ENCODE results near the gene SLC8A2.

SLC8A2 gene

GRCh38 chr19:47483800-47484690, 12.4 kb upstream of the SLC8A2 start, which contains the start of gene KPTN:
TSS of gene KPTN (minus strand) at chr19:47484219. CDS start at chr19:47484160, 59 bp downstream.
- Histone ChIP-seq H3K27ac (ENCODE audit: low read depth, low read length) (peak within 1 kb of the TSS; percentile 45), H3K79me1 (ENCODE audit: low read length) (peaks cover 7% of the 10 kb centered on the region), H3K27me3 (ENCODE audit: insufficient read depth, low read length) (no peaks in the 10 kb centered on the region), H3K4me3 (ENCODE audit: low read depth, low read length) (peak within 1 kb of the TSS; percentile 92), H2BK12ac (ENCODE audit: low read length) (no peak within 1 kb of the TSS), H3K9ac (ENCODE audit: low read length) (peak within 1 kb of the TSS; percentile 96), H3K36me3 (ENCODE audit: control insufficient read depth in 1 of 2, insufficient read depth in 2 of 2, low read length in 2 of 2) (peaks cover 21 to 22% of the 10 kb centered on the region in 2 experiments), H2BK120ac (ENCODE audit: insufficient read depth, low read length, poor library complexity) (peak within 1 kb of the TSS; percentile 83), H4K12ac (ENCODE audit: low read depth, low read length) (peak within 1 kb of the TSS; percentile 78), H3K79me2 (ENCODE audit: control insufficient read depth, insufficient read depth, low read length, poor library complexity) (peaks cover 2% of the 10 kb centered on the region), H3K23ac (ENCODE audit: low read length) (no peak within 1 kb of the TSS), H3K4ac (ENCODE audit: low read depth, low read length) (peak within 1 kb of the TSS; percentile 65), H4K8ac (ENCODE audit: low read depth, low read length) (peak within 1 kb of the TSS; percentile 90), H4K91ac (ENCODE audit: low read depth, low read length) (peak within 1 kb of the TSS; percentile 80), H2BK5ac (ENCODE audit: low read depth, low read length, poor library complexity) (peak within 1 kb of the TSS; percentile 73), H3K4me2 (ENCODE audit: low read length) (peak within 1 kb of the TSS; percentile 92), H3K14ac (ENCODE audit: low read length) (peak within 1 kb of the TSS; percentile 91), H3K4me1 (ENCODE audit: control insufficient read depth in 1 of 2, insufficient read depth in 2 of 2, low read length in 2 of 2) (peaks cover 0 to 5% of the 10 kb centered on the region in 2 experiments), H2AK5ac (ENCODE audit: low read length) (no peak within 1 kb of the TSS), H2AFZ (ENCODE audit: insufficient read depth, low read length, poor library complexity) (peak within 1 kb of the TSS; percentile 90), H3K9me3 (ENCODE audit: insufficient read depth, low read depth, low read length) (no peaks in the 10 kb centered on the region), H3K18ac (ENCODE audit: low read length) (peak within 1 kb of the TSS; percentile 53)
- DNase-seq = peak; percentile 88 to 92
- WGBS (ENCODE audit: extremely low coverage, insufficient coverage, insufficient read length) = no CpG with 5 or more reads among the region's 57 CpGs

- H2BK12ac ChIP-seq (ENCODE audit: low read length) = no peak overlapping the region
- H3K27ac ChIP-seq (ENCODE audit: low read depth, low read length) = no peak overlapping the region
- no peaks in the 10 kb centered on the region for H3K9me3 ChIP-seq (ENCODE audit: insufficient read depth, low read depth, low read length)
- no peak overlapping the region for H3K14ac ChIP-seq (ENCODE audit: low read length)
- peaks cover 17% of the 10 kb centered on the region in 2 experiments for H3K36me3 ChIP-seq (ENCODE audit: control insufficient read depth in 1 of 2, insufficient read depth in 2 of 2, low read length in 2 of 2)
- peak overlapping the region; percentile 37 for H4K12ac ChIP-seq (ENCODE audit: low read depth, low read length)
- H3K9ac ChIP-seq (ENCODE audit: low read length) = no peak overlapping the region
- no CpG with 5 or more reads among the region's 15 CpGs for WGBS (ENCODE audit: extremely low coverage, insufficient coverage, insufficient read length)
- DNase-seq = no peak
- no peak overlapping the region for H2AK5ac ChIP-seq (ENCODE audit: low read length)
- no peak overlapping the region for H3K4ac ChIP-seq (ENCODE audit: low read depth, low read length)
- H3K4me1 ChIP-seq (ENCODE audit: control insufficient read depth in 1 of 2, insufficient read depth in 2 of 2, low read length in 2 of 2) = peaks cover 0 to 5% of the 10 kb centered on the region in 2 experiments
- H3K4me2 ChIP-seq (ENCODE audit: low read length) = no peak overlapping the region
- H4K91ac ChIP-seq (ENCODE audit: low read depth, low read length) = peak overlapping the region; percentile 32
- H3K79me1 ChIP-seq (ENCODE audit: low read length) = peaks cover 7% of the 10 kb centered on the region
- no peak overlapping the region for H3K18ac ChIP-seq (ENCODE audit: low read length)
- H3K23ac ChIP-seq (ENCODE audit: low read length) = no peak overlapping the region
- H2AFZ ChIP-seq (ENCODE audit: insufficient read depth, low read length, poor library complexity) = peak overlapping the region; percentile 46
- H2BK5ac ChIP-seq (ENCODE audit: low read depth, low read length, poor library complexity) = no peak overlapping the region
- peaks cover 2% of the 10 kb centered on the region for H3K79me2 ChIP-seq (ENCODE audit: control insufficient read depth, insufficient read depth, low read length, poor library complexity)
- H4K8ac ChIP-seq (ENCODE audit: low read depth, low read length) = peak overlapping the region; percentile 90
- H2BK120ac ChIP-seq (ENCODE audit: insufficient read depth, low read length, poor library complexity) = no peak overlapping the region
- no peaks in the 10 kb centered on the region for H3K27me3 ChIP-seq (ENCODE audit: insufficient read depth, low read length)
- no peak overlapping the region for H3K4me3 ChIP-seq (ENCODE audit: low read depth, low read length)
Measured at GRCh38 chr19:47483200-47483599, 11.5 kb upstream of the SLC8A2 start.

GRCh38 chr19:47481460-47482052, 9.9 kb upstream of the SLC8A2 start:
- Histone ChIP-seq H3K4ac (ENCODE audit: low read depth, low read length) (no peak overlapping the region), H3K9me3 (ENCODE audit: insufficient read depth, low read depth, low read length) (no peaks in the 10 kb centered on the region), H2AFZ (ENCODE audit: insufficient read depth, low read length, poor library complexity) (no peak overlapping the region), H2BK120ac (ENCODE audit: insufficient read depth, low read length, poor library complexity) (no peak overlapping the region), H3K79me1 (ENCODE audit: low read length) (peaks cover 7% of the 10 kb centered on the region), H3K9ac (ENCODE audit: low read length) (no peak overlapping the region), H3K4me3 (ENCODE audit: low read depth, low read length) (no peak overlapping the region), H3K79me2 (ENCODE audit: control insufficient read depth, insufficient read depth, low read length, poor library complexity) (peaks cover 2% of the 10 kb centered on the region), H2AK5ac (ENCODE audit: low read length) (no peak overlapping the region), H4K12ac (ENCODE audit: low read depth, low read length) (no peak overlapping the region), H3K14ac (ENCODE audit: low read length) (no peak overlapping the region), H4K8ac (ENCODE audit: low read depth, low read length) (no peak overlapping the region), H3K23ac (ENCODE audit: low read length) (no peak overlapping the region), H3K4me1 (ENCODE audit: control insufficient read depth in 1 of 2, insufficient read depth in 2 of 2, low read length in 2 of 2) (peaks cover 0 to 5% of the 10 kb centered on the region in 2 experiments), H4K91ac (ENCODE audit: low read depth, low read length) (no peak overlapping the region), H3K27me3 (ENCODE audit: insufficient read depth, low read length) (no peaks in the 10 kb centered on the region), H3K18ac (ENCODE audit: low read length) (no peak overlapping the region), H2BK12ac (ENCODE audit: low read length) (no peak overlapping the region), H3K4me2 (ENCODE audit: low read length) (no peak overlapping the region), H3K36me3 (ENCODE audit: control insufficient read depth in 1 of 2, insufficient read depth in 2 of 2, low read length in 2 of 2) (peaks cover 2 to 5% of the 10 kb centered on the region in 2 experiments), H2BK5ac (ENCODE audit: low read depth, low read length, poor library complexity) (no peak overlapping the region), H3K27ac (ENCODE audit: low read depth, low read length) (no peak overlapping the region)
- no CpG with 5 or more reads among the region's 4 CpGs for WGBS (ENCODE audit: extremely low coverage, insufficient coverage, insufficient read length)
- DNase-seq = no peak

GRCh38 chr19:47480658-47481057, 9.0 kb upstream of the SLC8A2 start:
- H2AFZ ChIP-seq (ENCODE audit: insufficient read depth, low read length, poor library complexity) = no peak overlapping the region
- H3K27me3 ChIP-seq (ENCODE audit: insufficient read depth, low read length) = no peaks in the 10 kb centered on the region
- no peak overlapping the region for H3K4me3 ChIP-seq (ENCODE audit: low read depth, low read length)
- H2BK12ac ChIP-seq (ENCODE audit: low read length) = no peak overlapping the region
- H4K8ac ChIP-seq (ENCODE audit: low read depth, low read length) = no peak overlapping the region
- no peak for DNase-seq
- peaks cover 2 to 4% of the 10 kb centered on the region in 2 experiments for H3K36me3 ChIP-seq (ENCODE audit: control insufficient read depth in 1 of 2, insufficient read depth in 2 of 2, low read length in 2 of 2)
- peaks cover 7% of the 10 kb centered on the region for H3K79me1 ChIP-seq (ENCODE audit: low read length)
- no peak overlapping the region for H3K23ac ChIP-seq (ENCODE audit: low read length)
- no peak overlapping the region for H2BK5ac ChIP-seq (ENCODE audit: low read depth, low read length, poor library complexity)
- H4K91ac ChIP-seq (ENCODE audit: low read depth, low read length) = no peak overlapping the region
- H2BK120ac ChIP-seq (ENCODE audit: insufficient read depth, low read length, poor library complexity) = no peak overlapping the region
- no peak overlapping the region for H3K9ac ChIP-seq (ENCODE audit: low read length)
- H2AK5ac ChIP-seq (ENCODE audit: low read length) = no peak overlapping the region
- H3K79me2 ChIP-seq (ENCODE audit: control insufficient read depth, insufficient read depth, low read length, poor library complexity) = peaks cover 2% of the 10 kb centered on the region
- no CpG with 5 or more reads among the region's 16 CpGs for WGBS (ENCODE audit: extremely low coverage, insufficient coverage, insufficient read length)
- peaks cover 0 to 5% of the 10 kb centered on the region in 2 experiments for H3K4me1 ChIP-seq (ENCODE audit: control insufficient read depth in 1 of 2, insufficient read depth in 2 of 2, low read length in 2 of 2)
- no peak overlapping the region for H4K12ac ChIP-seq (ENCODE audit: low read depth, low read length)
- H3K9me3 ChIP-seq (ENCODE audit: insufficient read depth, low read depth, low read length) = no peaks in the 10 kb centered on the region
- H3K27ac ChIP-seq (ENCODE audit: low read depth, low read length) = no peak overlapping the region
- no peak overlapping the region for H3K14ac ChIP-seq (ENCODE audit: low read length)
- no peak overlapping the region for H3K18ac ChIP-seq (ENCODE audit: low read length)
- no peak overlapping the region for H3K4ac ChIP-seq (ENCODE audit: low read depth, low read length)
- no peak overlapping the region for H3K4me2 ChIP-seq (ENCODE audit: low read length)
